GM12873 (cell line): ENCODE measurements around the gene GNAS.

ENCODE experiments used
- TF ChIP-seq, protein P1 (sequence below): IDR thresholded peaks from 2 replicates; pipeline ENCODE4 v1.5.1; 2012; ENCODE audit warnings: low read depth, mild to moderate bottlenecking, moderate library complexity, low read length, control low read depth; ENCODE audit not compliant: insufficient read depth; ENCODE audit errors: missing control alignments

The GNAS gene

DNA sequence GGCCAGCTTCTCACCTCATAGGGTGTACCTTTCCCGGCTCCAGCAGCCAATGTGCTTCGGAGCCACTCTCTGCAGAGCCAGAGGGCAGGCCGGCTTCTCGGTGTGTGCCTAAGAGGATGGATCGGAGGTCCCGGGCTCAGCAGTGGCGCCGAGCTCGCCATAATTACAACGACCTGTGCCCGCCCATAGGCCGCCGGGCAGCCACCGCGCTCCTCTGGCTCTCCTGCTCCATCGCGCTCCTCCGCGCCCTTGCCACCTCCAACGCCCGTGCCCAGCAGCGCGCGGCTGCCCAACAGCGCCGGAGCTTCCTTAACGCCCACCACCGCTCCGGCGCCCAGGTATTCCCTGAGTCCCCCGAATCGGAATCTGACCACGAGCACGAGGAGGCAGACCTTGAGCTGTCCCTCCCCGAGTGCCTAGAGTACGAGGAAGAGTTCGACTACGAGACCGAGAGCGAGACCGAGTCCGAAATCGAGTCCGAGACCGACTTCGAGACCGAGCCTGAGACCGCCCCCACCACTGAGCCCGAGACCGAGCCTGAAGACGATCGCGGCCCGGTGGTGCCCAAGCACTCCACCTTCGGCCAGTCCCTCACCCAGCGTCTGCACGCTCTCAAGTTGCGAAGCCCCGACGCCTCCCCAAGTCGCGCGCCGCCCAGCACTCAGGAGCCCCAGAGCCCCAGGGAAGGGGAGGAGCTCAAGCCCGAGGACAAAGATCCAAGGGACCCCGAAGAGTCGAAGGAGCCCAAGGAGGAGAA lies 12.3 kb upstream of the GNAS start:
- TF ChIP-seq, protein P1, sequence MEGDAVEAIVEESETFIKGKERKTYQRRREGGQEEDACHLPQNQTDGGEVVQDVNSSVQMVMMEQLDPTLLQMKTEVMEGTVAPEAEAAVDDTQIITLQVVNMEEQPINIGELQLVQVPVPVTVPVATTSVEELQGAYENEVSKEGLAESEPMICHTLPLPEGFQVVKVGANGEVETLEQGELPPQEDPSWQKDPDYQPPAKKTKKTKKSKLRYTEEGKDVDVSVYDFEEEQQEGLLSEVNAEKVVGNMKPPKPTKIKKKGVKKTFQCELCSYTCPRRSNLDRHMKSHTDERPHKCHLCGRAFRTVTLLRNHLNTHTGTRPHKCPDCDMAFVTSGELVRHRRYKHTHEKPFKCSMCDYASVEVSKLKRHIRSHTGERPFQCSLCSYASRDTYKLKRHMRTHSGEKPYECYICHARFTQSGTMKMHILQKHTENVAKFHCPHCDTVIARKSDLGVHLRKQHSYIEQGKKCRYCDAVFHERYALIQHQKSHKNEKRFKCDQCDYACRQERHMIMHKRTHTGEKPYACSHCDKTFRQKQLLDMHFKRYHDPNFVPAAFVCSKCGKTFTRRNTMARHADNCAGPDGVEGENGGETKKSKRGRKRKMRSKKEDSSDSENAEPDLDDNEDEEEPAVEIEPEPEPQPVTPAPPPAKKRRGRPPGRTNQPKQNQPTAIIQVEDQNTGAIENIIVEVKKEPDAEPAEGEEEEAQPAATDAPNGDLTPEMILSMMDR = no peak

DNA sequence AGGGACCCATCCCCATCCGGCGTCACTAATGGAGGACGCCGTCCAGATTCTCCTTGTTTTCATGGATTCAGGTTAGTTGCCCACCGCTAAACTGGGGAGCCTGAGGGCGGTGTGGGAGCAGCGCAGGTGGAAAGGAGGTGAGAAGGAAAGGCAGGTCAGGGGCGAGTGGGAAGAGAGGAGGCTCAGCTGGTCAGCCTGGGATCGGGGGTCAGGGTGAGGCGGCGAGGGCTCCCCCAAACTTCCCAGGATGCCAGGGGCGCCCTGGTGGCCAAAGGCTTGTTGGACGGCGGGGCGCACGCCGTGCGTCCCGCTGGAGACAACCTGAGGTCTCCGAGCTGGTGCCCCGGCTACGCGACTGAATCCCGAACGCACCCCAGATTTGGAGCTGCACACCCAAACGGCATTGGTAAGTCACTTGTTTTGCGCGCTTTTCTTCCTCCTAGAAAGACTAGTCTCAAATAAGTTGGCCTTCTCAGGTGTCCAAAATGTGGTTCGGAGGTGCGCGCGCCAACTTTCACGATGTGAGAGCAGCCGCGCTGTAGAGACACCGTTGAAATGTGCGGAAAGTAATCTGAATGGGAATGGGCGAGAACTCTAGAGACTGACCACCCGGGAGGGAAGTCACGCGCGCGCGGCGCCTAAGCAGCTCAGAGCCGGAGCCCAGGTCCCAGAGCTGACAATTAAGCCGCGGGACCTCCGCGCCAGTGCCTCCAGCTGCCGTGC lies 11.5 kb upstream of the GNAS start:
- TF ChIP-seq, protein P1 = no peak

DNA sequence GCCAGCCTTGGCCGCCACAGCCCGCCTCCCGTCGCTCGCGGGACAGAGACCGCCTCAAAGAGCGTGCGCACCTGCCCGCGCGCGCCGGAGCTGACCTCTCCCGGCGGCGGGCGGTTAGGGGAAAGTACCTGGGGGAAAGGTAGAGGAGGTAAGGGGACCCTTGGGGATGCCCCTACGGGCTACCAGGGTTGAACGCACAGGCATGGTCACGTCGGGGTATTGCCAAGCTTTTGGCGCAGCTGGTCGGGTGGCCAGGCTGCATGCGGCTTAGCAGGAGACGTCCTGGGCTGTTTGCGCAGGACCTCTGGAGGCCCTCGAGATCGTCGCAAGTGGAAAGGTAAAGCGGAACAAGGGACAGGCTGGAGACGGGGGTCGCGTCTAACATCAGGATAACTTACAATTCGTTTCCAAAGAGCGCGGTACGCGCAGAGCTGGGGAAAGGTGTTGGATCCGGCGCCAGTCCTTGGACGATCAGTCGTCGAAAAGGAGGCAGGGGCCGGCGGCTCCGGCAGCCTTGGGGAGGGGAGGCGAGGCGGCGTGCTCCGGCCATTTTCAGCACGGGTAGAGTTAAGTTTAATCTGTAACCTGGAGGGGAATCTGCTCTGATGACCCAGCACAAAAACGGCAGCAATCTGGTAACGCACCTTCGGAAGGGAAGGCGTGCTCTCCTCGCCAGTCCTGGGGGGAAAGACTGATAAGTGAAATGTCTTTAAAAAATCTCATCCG lies 10.8 kb upstream of the GNAS start:
- TF ChIP-seq, protein P1 = no peak

DNA sequence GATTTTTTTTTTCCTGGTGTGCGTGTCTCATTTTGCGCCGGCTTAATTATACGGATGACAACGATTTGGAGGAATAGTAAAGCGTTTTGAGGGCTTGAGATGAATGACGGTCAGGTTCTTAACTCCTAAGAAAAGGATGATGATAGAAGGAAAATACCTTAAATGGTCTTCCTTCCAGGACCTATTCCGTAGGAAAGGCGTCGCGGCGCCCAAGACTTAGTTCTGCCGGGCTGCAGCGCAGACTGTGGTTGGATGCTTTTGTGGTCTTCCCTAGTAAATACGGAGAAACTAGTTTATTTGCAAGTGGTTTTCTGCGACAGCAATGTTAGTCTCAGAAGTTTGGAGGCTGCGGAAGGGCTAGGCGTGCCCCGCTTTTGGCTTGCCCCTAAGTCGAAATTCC lies 10.2 kb upstream of the GNAS start:
- TF ChIP-seq, protein P1 = no peak

DNA sequence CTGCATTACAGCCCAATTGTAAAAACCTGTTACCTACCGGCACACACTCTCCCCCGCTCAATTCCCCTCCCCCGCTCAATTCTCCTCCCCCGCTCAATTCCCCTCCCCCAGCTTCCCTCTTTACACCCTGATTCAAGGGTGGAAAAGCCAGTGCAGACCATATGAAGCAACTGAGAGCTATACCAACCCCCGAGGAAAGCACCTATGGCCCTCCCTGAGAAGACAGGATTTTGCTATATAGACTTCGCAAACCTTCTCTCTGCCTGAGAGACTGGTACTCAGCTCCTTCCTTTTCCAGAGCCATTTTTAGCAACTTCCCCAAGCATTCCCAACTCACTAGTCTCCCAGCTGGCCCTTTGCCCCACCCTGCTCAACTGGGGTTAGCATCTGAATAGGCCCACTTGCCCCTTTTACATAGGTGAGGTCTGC lies 9.4 kb upstream of the GNAS start:
- TF ChIP-seq, protein P1 = no peak

DNA sequence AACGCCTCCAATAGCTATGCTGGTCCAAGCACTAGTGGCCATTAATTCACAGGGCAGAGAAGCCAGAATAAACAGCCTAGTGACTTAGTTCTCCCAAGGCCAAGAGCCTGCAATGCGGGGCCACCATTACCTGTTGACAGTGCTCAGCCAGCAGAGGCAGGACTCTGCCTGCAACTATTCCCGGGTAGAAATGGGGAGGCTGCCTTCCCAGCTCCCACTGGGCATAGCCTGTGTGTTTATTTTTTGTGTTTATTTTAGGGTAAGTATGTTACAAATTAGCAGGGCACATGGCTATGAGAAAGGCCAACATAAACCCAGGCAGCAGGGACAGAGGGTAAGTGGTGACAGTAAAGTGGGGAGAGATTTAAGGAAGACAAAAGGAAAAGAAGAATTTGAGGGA lies 6.8 kb upstream of the GNAS start:
- TF ChIP-seq, protein P1 = no peak

DNA sequence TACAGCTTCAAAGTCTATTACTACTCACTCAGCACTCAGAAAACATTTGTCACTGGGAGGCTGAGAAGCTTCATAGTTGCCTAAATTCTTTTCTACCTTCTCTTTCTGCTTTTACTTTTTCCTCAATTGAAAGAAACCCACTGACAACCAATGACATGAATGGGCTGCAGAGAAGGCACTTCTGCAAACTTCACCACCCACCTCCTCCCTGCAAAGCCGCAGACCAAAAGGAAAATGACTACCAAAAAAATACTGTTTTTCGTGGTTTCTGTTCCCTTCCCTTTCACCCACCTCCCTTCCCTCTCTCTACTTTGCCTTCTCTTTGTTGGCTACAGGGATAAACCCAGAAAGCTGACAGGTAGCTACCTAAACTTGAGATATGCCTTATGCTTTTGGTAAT lies 5.1 kb upstream of the GNAS start:
- TF ChIP-seq, protein P1 = no peak
